A673 (cell line): ENCODE results near the gene NUMB. TPM values are rescaled to one million over a fixed set of nuclear protein-coding genes. Genes with fewer than 3 reads are reported as not detected.

ENCODE experiments used
- BruUV-seq: library from RNA; stranded (reverse); fragments of 400-500 nt; replicated peaks from 2 replicates; lab custom pipeline; 2021; lab: Mats Ljungman, UMichigan
- CTCF ChIA-PET: fragments of 300-600 bp; sonication (Branson Sonifier 250); formaldehyde crosslinking; loops from one replicate; lab custom pipeline; 2022; ENCODE audit warnings: antibody characterized with exemption; lab: Charles Lee
- POLR2A ChIA-PET: fragments of 300-600 bp; sonication (Branson Sonifier 250); formaldehyde crosslinking; loops from one replicate; lab custom pipeline; 2022; ENCODE audit warnings: antibody characterized with exemption; ENCODE audit not compliant: low non-redundant PET; lab: Charles Lee
- DNase-seq: peaks from one replicate; pipeline ENCODE4 v3.0.0-alpha.2; 2015; ENCODE audit warnings: low spot score
- H3K27ac ChIP-seq: fragments of 200-600 bp; sonication (generic); 2 replicates; pipeline ENCODE4 v1.5.1; 2016; ENCODE audit warnings: mixed run types, low read depth, mild to moderate bottlenecking, mixed read lengths, antibody characterized with exemption, low read length; ENCODE audit not compliant: poor library complexity, severe bottlenecking
- H3K27me3 ChIP-seq: fragments of 200-600 bp; sonication (generic); replicated peaks from 2 replicates; pipeline ENCODE4 v1.6.1; 2017; ENCODE audit warnings: mixed run types, low read depth, mild to moderate bottlenecking, mixed read lengths, antibody characterized with exemption, low read length; ENCODE audit not compliant: insufficient read depth, poor library complexity
- H3K36me3 ChIP-seq: fragments of 200-600 bp; sonication (generic); 2 replicates; pipeline ENCODE4 v1.6.1; 2016; ENCODE audit warnings: mixed run types, mild to moderate bottlenecking, mixed read lengths, antibody characterized with exemption, low read length; ENCODE audit not compliant: insufficient read depth, poor library complexity, severe bottlenecking
- H3K4me1 ChIP-seq: fragments of 200-600 bp; sonication (generic); 2 replicates; pipeline ENCODE4 v1.6.1; 2017; ENCODE audit warnings: mixed run types, mild to moderate bottlenecking, mixed read lengths, antibody characterized with exemption, low read length; ENCODE audit not compliant: insufficient read depth, poor library complexity, severe bottlenecking
- H3K4me3 ChIP-seq: fragments of 200-600 bp; sonication (generic); 2 replicates; pipeline ENCODE4 v1.5.1; 2016; ENCODE audit warnings: low read depth, mixed run types, mild to moderate bottlenecking, mixed read lengths, low read length; ENCODE audit not compliant: poor library complexity, severe bottlenecking
- H3K9me3 ChIP-seq: fragments of 200-600 bp; sonication (generic); 2 replicates; pipeline ENCODE4 v1.6.1; 2016; ENCODE audit warnings: mixed run types, low read depth, mild to moderate bottlenecking, mixed read lengths, antibody characterized with exemption, low read length; ENCODE audit not compliant: poor library complexity, severe bottlenecking
- CTCF ChIP-seq: fragments of 300-800, 200-600 bp; sonication (generic); conservative IDR thresholded peaks from 2 replicates; pipeline ENCODE4 v1.5.1; 2017; ENCODE audit warnings: low read depth, mild to moderate bottlenecking, antibody characterized with exemption, low read length, moderate library complexity, mixed read lengths
- EZH2 ChIP-seq: fragments of 200-600 bp; sonication (generic); IDR thresholded peaks from 2 replicates; pipeline ENCODE4 v1.6.1; 2017; ENCODE audit warnings: borderline replicate concordance, low read depth, mild to moderate bottlenecking, mixed read lengths, antibody characterized with exemption, low read length; ENCODE audit not compliant: poor library complexity, severe bottlenecking
- intact Hi-C: fragments of 100-400 bp; cut with micrococcal nuclease; formaldehyde crosslinking; loops from one replicate; pipeline ENCODE4 v1.10.0; 2022; ENCODE audit not compliant: unreplicated experiment
- total RNA-seq: library from RNA; stranded (reverse); gene quantifications from 2 replicates; pipeline ENCODE4 v1.2.3, GENCODE V29; 2021

NUMB gene
- total RNA-seq, 1 experiment from 2014 or later, result 46.3 TPM

DNA sequence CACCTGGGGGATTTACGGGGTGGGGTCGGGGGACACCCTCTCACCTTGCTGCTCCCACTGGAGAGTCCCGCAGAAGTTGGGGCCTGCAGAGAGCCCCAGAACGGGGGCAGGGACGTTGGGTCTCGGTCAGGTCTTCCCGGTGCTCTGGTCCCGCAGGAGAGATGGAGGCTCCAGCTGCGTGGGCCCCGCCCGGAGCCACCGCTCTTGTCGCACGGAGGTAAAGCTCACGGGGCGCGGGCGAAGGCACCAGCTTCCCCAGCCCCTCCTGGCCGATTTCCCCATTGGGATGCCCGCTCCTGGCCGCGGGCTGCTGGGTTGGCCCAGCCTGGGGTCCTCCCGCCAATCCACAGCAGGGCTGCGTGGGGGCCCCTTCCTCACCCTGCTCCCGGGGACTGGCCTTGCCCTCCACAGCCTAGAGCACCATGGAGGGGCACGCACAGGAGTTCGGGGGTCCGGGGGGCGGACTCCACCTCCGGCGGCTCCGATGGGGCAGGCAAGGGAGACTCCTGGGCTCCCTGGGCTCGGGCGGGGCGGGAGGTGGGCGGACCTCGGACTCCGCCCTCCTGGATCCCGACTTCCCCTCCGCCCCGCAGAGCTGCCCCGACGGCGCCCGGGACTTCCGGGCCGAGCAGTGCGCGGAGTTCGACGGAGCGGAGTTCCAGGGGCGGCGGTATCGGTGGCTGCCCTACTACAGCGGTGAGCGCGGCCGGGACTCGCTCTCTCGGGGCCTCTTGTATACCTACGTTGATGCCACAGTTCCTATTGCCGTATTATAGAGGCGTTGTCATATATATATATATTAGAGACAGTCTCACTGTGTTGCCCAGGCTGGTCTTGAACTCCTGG, 212.6 kb downstream of the NUMB start:
- Histone ChIP-seq H3K27ac (peak overlapping the region; percentile 21), H3K9me3 (no peaks in the 10 kb centered on the region), H3K4me1 (no peaks in the 10 kb centered on the region), H3K4me3 (peak overlapping the region; percentile 50), H3K27me3 (no peaks in the 10 kb centered on the region), H3K36me3 (no peaks in the 10 kb centered on the region)
- CTCF ChIA-PET, result no interaction called here
- intact Hi-C loops, result no loop called here
- peak; percentile 56 for DNase-seq
- POLR2A ChIA-PET, result no interaction called here
- TF ChIP-seq EZH2 (no peak), CTCF (no peak)
- no TSS peak for BruUV-seq

- no TSS peak for BruUV-seq
- POLR2A ChIA-PET, result no interaction called here
- peaks cover under 1% of the 10 kb centered on the region for H3K27me3 ChIP-seq
- H3K27ac ChIP-seq, result no peak overlapping the region
- H3K36me3 ChIP-seq, result no peaks in the 10 kb centered on the region
- no peak overlapping the region for H3K4me3 ChIP-seq
- no peaks in the 10 kb centered on the region for H3K9me3 ChIP-seq
- intact Hi-C loops, result no loop called here
- CTCF ChIA-PET, result no interaction called here
- DNase-seq, result no peak
- no peaks in the 10 kb centered on the region for H3K4me1 ChIP-seq
- TF ChIP-seq CTCF (no peak), EZH2 (no peak)
These were observed 213.6 kb downstream of the NUMB start for GRCh38 chr14:73244541-73245290.

GRCh38 chr14:73243748-73244147, 214.6 kb downstream of the NUMB start:
- CTCF ChIA-PET, result interaction anchor here (0.5 kb wide), 1 partner anchor 228 kb away, joined by 3 read pairs; no protein-coding TSS in a partner anchor
- H3K36me3 ChIP-seq, result no peaks in the 10 kb centered on the region
- POLR2A ChIA-PET, result no interaction called here
- no peak for DNase-seq
- H3K27me3 ChIP-seq, result peaks cover 4% of the 10 kb centered on the region
- H3K4me3 ChIP-seq, result no peak overlapping the region
- TF ChIP-seq EZH2 (no peak), CTCF (no peak)
- intact Hi-C loops, result no loop called here
- no TSS peak for BruUV-seq
- no peak overlapping the region for H3K27ac ChIP-seq
- peaks cover 5% of the 10 kb centered on the region for H3K4me1 ChIP-seq
- no peaks in the 10 kb centered on the region for H3K9me3 ChIP-seq
